Measurements from ENCODE around the gene BCKDHA.

Gene BCKDHA

DNA sequence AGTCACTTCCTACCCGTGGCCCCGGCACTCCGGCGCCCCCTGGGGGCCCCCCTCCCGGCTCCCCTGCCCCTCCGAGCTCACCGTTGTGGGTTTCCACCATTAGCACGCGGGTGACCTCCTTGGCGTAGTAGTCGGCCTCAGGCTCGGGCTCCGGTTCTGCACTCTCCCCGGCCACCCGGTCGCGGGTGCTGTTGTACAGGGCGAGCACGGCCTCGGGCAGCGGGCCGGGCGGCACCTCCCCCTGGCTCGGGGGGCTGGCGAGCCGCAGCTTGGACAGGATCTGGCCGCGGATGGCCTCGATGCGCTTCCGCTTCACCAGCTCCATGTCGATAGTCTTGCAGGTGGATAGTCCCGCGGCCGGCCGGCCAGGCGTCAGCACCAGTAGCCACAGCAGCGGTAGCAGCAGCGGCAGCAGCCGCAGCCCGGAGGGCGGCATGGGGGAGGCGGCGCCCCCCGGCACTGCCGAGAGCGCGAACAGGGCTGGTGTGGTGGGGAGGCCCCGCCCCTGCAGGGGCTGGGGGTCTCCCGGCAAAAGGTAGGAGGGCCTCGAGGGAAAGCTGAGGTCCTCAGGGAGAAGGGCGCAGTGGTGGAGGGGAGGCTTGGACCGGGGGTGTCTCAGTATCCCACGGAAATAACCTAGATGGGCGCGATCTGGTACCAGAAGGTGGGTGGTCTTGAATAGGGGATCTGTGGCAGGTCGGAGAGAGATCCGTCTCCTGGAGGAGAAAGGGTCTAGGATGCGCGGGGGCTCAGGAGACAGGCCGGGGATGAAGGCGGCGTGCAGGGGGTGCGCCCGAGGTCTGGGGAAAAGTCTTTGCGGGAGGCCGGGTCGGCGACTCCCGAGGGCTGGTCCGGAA, 44.8 kb upstream of the BCKDHA start:
- ATAC-seq (ENCODE audit: low read depth) = peak; percentile 35
- DNase-seq (ENCODE audit: low spot score) = no peak
- H3K36me3 ChIP-seq (ENCODE audit: low read depth) = peaks cover 15% of the 10 kb centered on the region
- H3K27me3 ChIP-seq (ENCODE audit: insufficient read depth, poor library complexity, severe bottlenecking) = no peaks in the 10 kb centered on the region
- H3K4me3 ChIP-seq (ENCODE audit: severe bottlenecking) = peak overlapping the region; percentile 67
- H3K9me3 ChIP-seq (ENCODE audit: severe bottlenecking) = no peaks in the 10 kb centered on the region
- peak overlapping the region; percentile 65 for H3K27ac ChIP-seq (ENCODE audit: poor library complexity, severe bottlenecking)
- peaks cover 4% of the 10 kb centered on the region for H3K4me1 ChIP-seq (ENCODE audit: insufficient read depth, poor library complexity, severe bottlenecking)
- TF ChIP-seq, protein P1, sequence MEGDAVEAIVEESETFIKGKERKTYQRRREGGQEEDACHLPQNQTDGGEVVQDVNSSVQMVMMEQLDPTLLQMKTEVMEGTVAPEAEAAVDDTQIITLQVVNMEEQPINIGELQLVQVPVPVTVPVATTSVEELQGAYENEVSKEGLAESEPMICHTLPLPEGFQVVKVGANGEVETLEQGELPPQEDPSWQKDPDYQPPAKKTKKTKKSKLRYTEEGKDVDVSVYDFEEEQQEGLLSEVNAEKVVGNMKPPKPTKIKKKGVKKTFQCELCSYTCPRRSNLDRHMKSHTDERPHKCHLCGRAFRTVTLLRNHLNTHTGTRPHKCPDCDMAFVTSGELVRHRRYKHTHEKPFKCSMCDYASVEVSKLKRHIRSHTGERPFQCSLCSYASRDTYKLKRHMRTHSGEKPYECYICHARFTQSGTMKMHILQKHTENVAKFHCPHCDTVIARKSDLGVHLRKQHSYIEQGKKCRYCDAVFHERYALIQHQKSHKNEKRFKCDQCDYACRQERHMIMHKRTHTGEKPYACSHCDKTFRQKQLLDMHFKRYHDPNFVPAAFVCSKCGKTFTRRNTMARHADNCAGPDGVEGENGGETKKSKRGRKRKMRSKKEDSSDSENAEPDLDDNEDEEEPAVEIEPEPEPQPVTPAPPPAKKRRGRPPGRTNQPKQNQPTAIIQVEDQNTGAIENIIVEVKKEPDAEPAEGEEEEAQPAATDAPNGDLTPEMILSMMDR (IDR thresholded peaks at IDR 0.05; ENCODE audit: poor library complexity, severe bottlenecking) = peak; percentile 87

DNA sequence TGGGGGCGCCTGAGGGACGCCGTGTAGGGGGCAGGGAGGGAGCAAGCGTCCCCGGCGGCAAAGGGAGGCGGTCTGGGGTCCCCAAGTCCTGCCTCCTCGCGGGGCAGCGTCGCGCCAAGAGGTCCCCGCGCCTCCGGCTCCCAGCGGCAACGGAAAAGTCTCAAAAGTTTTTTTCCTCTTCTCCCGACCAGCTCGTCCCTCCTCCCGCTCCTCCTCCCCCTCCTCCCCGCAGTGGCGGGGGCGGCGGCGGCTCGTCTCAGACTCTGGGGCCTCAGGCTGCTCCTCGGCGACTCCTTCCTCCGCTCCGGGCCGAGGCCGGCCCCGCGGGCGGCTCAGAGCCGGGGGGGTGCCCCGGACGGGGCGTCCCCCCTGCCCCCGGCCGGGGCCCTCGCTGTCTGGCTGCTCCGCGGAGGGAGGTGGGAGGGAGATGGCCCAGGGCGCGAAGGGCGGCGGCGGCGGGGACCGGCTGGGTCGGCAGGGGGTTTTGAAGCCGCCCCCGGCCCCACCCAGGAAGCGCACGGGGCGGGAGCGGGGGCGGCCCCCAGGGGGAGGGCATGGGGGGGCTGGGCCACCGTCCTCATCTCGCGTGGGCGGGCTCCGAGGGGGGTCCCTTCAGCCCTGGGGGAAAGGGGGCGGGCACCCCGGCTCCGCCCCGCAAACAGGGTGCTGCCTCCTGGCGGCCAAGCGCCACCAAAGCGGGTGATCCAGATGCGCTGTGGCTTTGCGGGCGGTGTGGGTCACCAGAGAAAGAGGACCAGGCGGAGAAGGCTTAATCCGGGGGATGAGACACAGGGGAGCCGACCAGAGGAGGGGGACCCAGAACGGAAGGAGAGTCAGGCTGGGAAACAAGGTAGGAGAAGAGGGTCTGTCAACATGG, 43.9 kb upstream of the BCKDHA start, which contains the start of gene TGFB1:
TSS of gene TGFB1 (minus strand) at position 457 of the 877 bp plus-strand sequence. CDS start 878 bp downstream, outside the sequence.
- Histone ChIP-seq H3K27me3 (ENCODE audit: insufficient read depth, poor library complexity, severe bottlenecking) (no peaks in the 10 kb centered on the region), H3K4me3 (ENCODE audit: severe bottlenecking) (peak within 1 kb of the TSS; percentile 67), H3K36me3 (ENCODE audit: low read depth) (peaks cover 8% of the 10 kb centered on the region), H3K9me3 (ENCODE audit: severe bottlenecking) (no peaks in the 10 kb centered on the region), H3K4me1 (ENCODE audit: insufficient read depth, poor library complexity, severe bottlenecking) (peaks cover 4% of the 10 kb centered on the region), H3K27ac (ENCODE audit: poor library complexity, severe bottlenecking) (peak within 1 kb of the TSS; percentile 65)
- TF ChIP-seq, protein P1 (IDR thresholded peaks at IDR 0.05; ENCODE audit: poor library complexity, severe bottlenecking) = peak; percentile 92
- ATAC-seq (ENCODE audit: low read depth) = peak; percentile 45
- DNase-seq (ENCODE audit: low spot score) = peak; percentile 85

DNA sequence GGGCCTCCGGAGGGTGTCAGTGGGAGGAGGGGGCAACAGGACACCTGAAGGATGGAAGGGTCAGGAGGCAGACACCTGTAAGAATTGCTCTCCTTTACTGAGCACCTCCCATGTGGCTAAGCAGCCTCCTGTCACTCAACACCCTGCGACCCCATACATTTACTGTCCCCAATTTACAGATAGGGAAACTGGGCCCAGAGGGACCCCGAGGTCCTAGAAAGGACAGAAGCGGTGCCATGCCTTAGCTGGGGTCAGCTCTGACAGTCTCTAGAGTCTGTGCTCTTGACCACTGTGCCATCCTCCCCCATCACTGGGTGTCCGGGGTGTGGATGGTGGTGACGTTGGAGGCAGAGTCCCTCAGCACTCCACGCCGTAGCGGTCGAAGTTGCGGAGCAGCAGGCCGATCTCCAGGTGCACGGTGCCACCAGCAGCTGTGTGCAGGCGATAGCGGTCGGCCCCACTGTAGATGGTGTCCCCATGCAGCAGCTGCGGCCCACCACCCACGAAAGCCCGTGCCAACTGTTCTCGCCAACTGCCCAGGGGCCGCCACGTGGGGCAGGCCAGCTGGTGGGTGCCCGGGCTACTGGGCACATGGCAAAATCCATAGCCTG, 43.2 kb upstream of the BCKDHA start:
- DNase-seq (ENCODE audit: low spot score) = no peak
- Histone ChIP-seq H3K36me3 (ENCODE audit: low read depth) (peaks cover under 1% of the 10 kb centered on the region), H3K27ac (ENCODE audit: poor library complexity, severe bottlenecking) (no peak overlapping the region), H3K4me3 (ENCODE audit: severe bottlenecking) (peak overlapping the region; percentile 67), H3K4me1 (ENCODE audit: insufficient read depth, poor library complexity, severe bottlenecking) (peaks cover 4% of the 10 kb centered on the region), H3K9me3 (ENCODE audit: severe bottlenecking) (no peaks in the 10 kb centered on the region), H3K27me3 (ENCODE audit: insufficient read depth, poor library complexity, severe bottlenecking) (no peaks in the 10 kb centered on the region)
- no peak for ATAC-seq (ENCODE audit: low read depth)
- TF ChIP-seq, protein P1 (IDR thresholded peaks at IDR 0.05; ENCODE audit: poor library complexity, severe bottlenecking) = peak; percentile 61

DNA sequence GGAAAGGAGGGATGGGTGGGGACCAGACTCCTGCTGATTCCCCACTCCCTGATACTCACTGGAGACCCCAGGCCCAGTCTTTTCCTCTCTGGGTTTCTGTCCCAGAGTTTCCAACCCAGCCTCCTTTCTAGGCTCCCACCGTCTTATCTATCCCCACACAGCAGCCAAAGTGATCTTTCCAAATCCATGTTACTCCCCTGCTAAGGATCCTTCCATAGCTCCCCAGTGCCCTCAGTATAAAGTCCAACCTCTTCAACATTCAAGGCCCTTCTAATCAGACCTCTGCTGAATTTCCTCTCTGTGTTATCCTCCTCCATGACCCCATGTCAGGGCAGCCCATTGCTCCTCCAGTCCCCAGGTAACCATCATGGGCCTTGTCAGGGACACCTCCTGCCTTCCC, 42.6 kb upstream of the BCKDHA start:
- no peak for DNase-seq (ENCODE audit: low spot score)
- H3K27me3 ChIP-seq (ENCODE audit: insufficient read depth, poor library complexity, severe bottlenecking) = no peaks in the 10 kb centered on the region
- peaks cover 4% of the 10 kb centered on the region for H3K4me1 ChIP-seq (ENCODE audit: insufficient read depth, poor library complexity, severe bottlenecking)
- ATAC-seq (ENCODE audit: low read depth) = no peak
- H3K36me3 ChIP-seq (ENCODE audit: low read depth) = no peaks in the 10 kb centered on the region; the same call in 1 of the 2 replicates
- TF ChIP-seq, protein P1 (IDR thresholded peaks at IDR 0.05; ENCODE audit: poor library complexity, severe bottlenecking) = no peak
- H3K9me3 ChIP-seq (ENCODE audit: severe bottlenecking) = no peaks in the 10 kb centered on the region
- no peak overlapping the region for H3K27ac ChIP-seq (ENCODE audit: poor library complexity, severe bottlenecking)
- H3K4me3 ChIP-seq (ENCODE audit: severe bottlenecking) = no peak overlapping the region
